Measurements from ENCODE around the gene NFU1.

NFU1 gene

GRCh38 chr2:69390471-69390870, 46.8 kb downstream of the NFU1 start:
- no peaks in the 10 kb centered on the region for H3K36me3 ChIP-seq (ENCODE audit: low read length)
- H3F3A ChIP-seq (ENCODE audit: insufficient read depth) = no peaks in the 10 kb centered on the region
- no peaks in the 10 kb centered on the region for H3K9me3 ChIP-seq (ENCODE audit: insufficient read depth, low read length)

GRCh38 chr2:69390001-69390400, 47.2 kb downstream of the NFU1 start:
- Histone ChIP-seq H3K36me3 (ENCODE audit: low read length) (no peaks in the 10 kb centered on the region), H2AFZ (ENCODE audit: low read depth, low read length, severe bottlenecking) (no peak overlapping the region), H3K79me2 (ENCODE audit: insufficient read depth, low read length) (peaks cover 20% of the 10 kb centered on the region), H3K9me2 (replicated peaks; ENCODE audit: insufficient read depth, low read length) (no peaks in the 10 kb centered on the region), H3K4me2 (ENCODE audit: low read depth, low read length, poor library complexity, severe bottlenecking) (no peak overlapping the region), H3K27ac (ENCODE audit: low read depth, low read length) (no peak overlapping the region), H4K20me1 (ENCODE audit: low read depth, low read length) (no peaks in the 10 kb centered on the region), H3K9ac (ENCODE audit: low read length) (no peak overlapping the region), H3K9me3 (ENCODE audit: insufficient read depth, low read length) (no peaks in the 10 kb centered on the region), H3K27me3 (ENCODE audit: low read length) (no peaks in the 10 kb centered on the region), H3K4me3 (ENCODE audit: insufficient read depth, low read length, poor library complexity, severe bottlenecking) (no peak overlapping the region), H3F3A (ENCODE audit: insufficient read depth) (no peaks in the 10 kb centered on the region)
- TF ChIP-seq EZH2phosphoT487 (conservative IDR thresholded peaks at IDR 0.05; ENCODE audit: low read length) = no peak
- no peak for TF ChIP-seq CTCF (IDR thresholded peaks at IDR 0.05; ENCODE audit: insufficient read depth, low read length, poor library complexity, severe bottlenecking)

More at GRCh38 chr2:69390471-69390870, 46.8 kb downstream of the NFU1 start:
- no peak overlapping the region for H3K4me3 ChIP-seq (ENCODE audit: insufficient read depth, low read length, poor library complexity, severe bottlenecking)
- H3K9me2 ChIP-seq (replicated peaks; ENCODE audit: insufficient read depth, low read length) = no peaks in the 10 kb centered on the region
- no peak overlapping the region for H3K9ac ChIP-seq (ENCODE audit: low read length)
- H4K20me1 ChIP-seq (ENCODE audit: low read depth, low read length) = no peaks in the 10 kb centered on the region
- H3K4me2 ChIP-seq (ENCODE audit: low read depth, low read length, poor library complexity, severe bottlenecking) = no peak overlapping the region
- H3K27ac ChIP-seq (ENCODE audit: low read depth, low read length) = no peak overlapping the region
- no peak for TF ChIP-seq EZH2phosphoT487 (conservative IDR thresholded peaks at IDR 0.05; ENCODE audit: low read length)
- H2AFZ ChIP-seq (ENCODE audit: low read depth, low read length, severe bottlenecking) = no peak overlapping the region
- H3K27me3 ChIP-seq (ENCODE audit: low read length) = no peaks in the 10 kb centered on the region
- peaks cover 15% of the 10 kb centered on the region for H3K79me2 ChIP-seq (ENCODE audit: insufficient read depth, low read length)

- TF ChIP-seq CTCF (IDR thresholded peaks at IDR 0.05; ENCODE audit: insufficient read depth, low read length, poor library complexity, severe bottlenecking) = no peak
- TF ChIP-seq EZH2phosphoT487 (conservative IDR thresholded peaks at IDR 0.05; ENCODE audit: low read length) = no peak
Measured at GRCh38 chr2:69389271-69389670, 48.0 kb downstream of the NFU1 start.

GRCh38 chr2:69387770-69388481, 49.3 kb downstream of the NFU1 start:
- H3K9ac ChIP-seq (ENCODE audit: low read length) = peak overlapping the region; percentile 89
- peak overlapping the region; percentile 96 for H3K4me3 ChIP-seq (ENCODE audit: insufficient read depth, low read length, poor library complexity, severe bottlenecking)
- no peaks in the 10 kb centered on the region for H3K9me2 ChIP-seq (replicated peaks; ENCODE audit: insufficient read depth, low read length)
- no peak overlapping the region for H3K27ac ChIP-seq (ENCODE audit: low read depth, low read length)
- H2AFZ ChIP-seq (ENCODE audit: low read depth, low read length, severe bottlenecking) = peak overlapping the region; percentile 92
- no peaks in the 10 kb centered on the region for H3K9me3 ChIP-seq (ENCODE audit: insufficient read depth, low read length)
- no peaks in the 10 kb centered on the region for H3K36me3 ChIP-seq (ENCODE audit: low read length)
- H3K79me2 ChIP-seq (ENCODE audit: insufficient read depth, low read length) = peaks cover 41% of the 10 kb centered on the region
- H3K27me3 ChIP-seq (ENCODE audit: low read length) = no peaks in the 10 kb centered on the region
- peak overlapping the region; percentile 71 for H3K4me2 ChIP-seq (ENCODE audit: low read depth, low read length, poor library complexity, severe bottlenecking)
- H4K20me1 ChIP-seq (ENCODE audit: low read depth, low read length) = no peaks in the 10 kb centered on the region
- H3F3A ChIP-seq (ENCODE audit: insufficient read depth) = no peaks in the 10 kb centered on the region
- TF ChIP-seq CTCF (IDR thresholded peaks at IDR 0.05; ENCODE audit: insufficient read depth, low read length, poor library complexity, severe bottlenecking) = no peak
- no peak for TF ChIP-seq EZH2phosphoT487 (conservative IDR thresholded peaks at IDR 0.05; ENCODE audit: low read length)

More at GRCh38 chr2:69389271-69389670, 48.0 kb downstream of the NFU1 start:
- Histone ChIP-seq H3F3A (ENCODE audit: insufficient read depth) (no peaks in the 10 kb centered on the region), H3K9me3 (ENCODE audit: insufficient read depth, low read length) (no peaks in the 10 kb centered on the region), H3K4me2 (ENCODE audit: low read depth, low read length, poor library complexity, severe bottlenecking) (no peak overlapping the region), H3K27me3 (ENCODE audit: low read length) (no peaks in the 10 kb centered on the region), H3K9ac (ENCODE audit: low read length) (no peak overlapping the region), H3K36me3 (ENCODE audit: low read length) (no peaks in the 10 kb centered on the region), H3K27ac (ENCODE audit: low read depth, low read length) (no peak overlapping the region), H3K4me3 (ENCODE audit: insufficient read depth, low read length, poor library complexity, severe bottlenecking) (no peak overlapping the region), H3K79me2 (ENCODE audit: insufficient read depth, low read length) (peaks cover 27% of the 10 kb centered on the region), H2AFZ (ENCODE audit: low read depth, low read length, severe bottlenecking) (no peak overlapping the region), H3K9me2 (replicated peaks; ENCODE audit: insufficient read depth, low read length) (no peaks in the 10 kb centered on the region), H4K20me1 (ENCODE audit: low read depth, low read length) (no peaks in the 10 kb centered on the region)

Data from SU-DHL-6 (cell line).